ENCODE results near the gene CADPS. TPM values are rescaled to one million over a fixed set of nuclear protein-coding genes. Genes with fewer than 3 reads are reported as not detected.
"Not testable (repeated sequence)": the region's sequence is repeated elsewhere in the genome, so short reads cannot be mapped to it uniquely, and the experiment has no call there.

The CADPS gene
- total RNA-seq, 1 experiment from 2014 or later = not detected

DNA sequence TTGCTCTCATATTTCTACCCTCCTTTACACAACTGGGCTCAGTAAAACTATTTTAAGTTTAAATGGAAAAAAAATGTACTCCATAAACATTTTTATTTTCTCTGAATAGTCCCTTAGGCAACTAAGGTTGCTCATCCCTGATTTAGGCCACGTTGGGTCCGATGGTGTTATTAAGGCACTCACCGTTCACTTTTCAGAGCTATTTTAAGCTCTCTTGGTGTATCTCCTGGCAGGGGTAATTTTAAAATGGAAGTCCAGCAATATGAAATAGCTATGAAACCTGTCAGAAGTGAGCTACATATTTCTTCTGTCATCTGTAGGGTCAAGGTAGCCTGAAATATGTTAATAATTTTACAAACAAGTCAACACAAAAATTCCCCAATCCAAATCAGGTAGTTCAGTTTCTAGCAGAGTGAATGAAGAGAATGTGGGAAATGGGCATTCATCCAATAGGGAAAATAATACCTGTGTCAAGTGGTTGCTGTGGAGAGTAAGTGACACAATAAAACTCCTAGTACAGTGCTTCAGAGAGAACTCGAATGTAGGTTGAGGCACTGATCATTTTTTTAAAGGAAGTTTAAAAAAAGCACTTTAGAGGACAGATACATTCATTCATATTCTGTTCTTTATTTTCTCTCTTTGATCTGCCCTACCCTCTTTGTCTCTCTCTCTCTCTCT is 292.6 kb downstream of the CADPS start:
- in situ Hi-C loops (cut with HindIII; ENCODE audit: low pct_unique_long_range_greater_than_20kb, low sequenced_read_pairs) = no loop called here
- intact Hi-C loops (cut with micrococcal nuclease; ENCODE audit: unreplicated experiment) = no loop called here
- H3K27ac ChIP-seq (ENCODE audit: low read length) = no peak overlapping the region
- no peaks in the 10 kb centered on the region for H3K4me1 ChIP-seq (ENCODE audit: control insufficient read depth, insufficient read depth, low read length)
- TF ChIP-seq SIN3A (IDR thresholded peaks at IDR 0.05; ENCODE audit: borderline replicate concordance, insufficient read depth, low read depth, low read length) (no peak), TCF7L2 (IDR thresholded peaks at IDR 0.05; ENCODE audit: low read depth, low read length) (no peak), POLR2AphosphoS5 (IDR thresholded peaks at IDR 0.05; ENCODE audit: low read depth, low read length) (no peak)
- TF ChIP-seq, protein P1, sequence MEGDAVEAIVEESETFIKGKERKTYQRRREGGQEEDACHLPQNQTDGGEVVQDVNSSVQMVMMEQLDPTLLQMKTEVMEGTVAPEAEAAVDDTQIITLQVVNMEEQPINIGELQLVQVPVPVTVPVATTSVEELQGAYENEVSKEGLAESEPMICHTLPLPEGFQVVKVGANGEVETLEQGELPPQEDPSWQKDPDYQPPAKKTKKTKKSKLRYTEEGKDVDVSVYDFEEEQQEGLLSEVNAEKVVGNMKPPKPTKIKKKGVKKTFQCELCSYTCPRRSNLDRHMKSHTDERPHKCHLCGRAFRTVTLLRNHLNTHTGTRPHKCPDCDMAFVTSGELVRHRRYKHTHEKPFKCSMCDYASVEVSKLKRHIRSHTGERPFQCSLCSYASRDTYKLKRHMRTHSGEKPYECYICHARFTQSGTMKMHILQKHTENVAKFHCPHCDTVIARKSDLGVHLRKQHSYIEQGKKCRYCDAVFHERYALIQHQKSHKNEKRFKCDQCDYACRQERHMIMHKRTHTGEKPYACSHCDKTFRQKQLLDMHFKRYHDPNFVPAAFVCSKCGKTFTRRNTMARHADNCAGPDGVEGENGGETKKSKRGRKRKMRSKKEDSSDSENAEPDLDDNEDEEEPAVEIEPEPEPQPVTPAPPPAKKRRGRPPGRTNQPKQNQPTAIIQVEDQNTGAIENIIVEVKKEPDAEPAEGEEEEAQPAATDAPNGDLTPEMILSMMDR (IDR thresholded peaks at IDR 0.05) = no peak
- TF ChIP-seq, protein P2, sequence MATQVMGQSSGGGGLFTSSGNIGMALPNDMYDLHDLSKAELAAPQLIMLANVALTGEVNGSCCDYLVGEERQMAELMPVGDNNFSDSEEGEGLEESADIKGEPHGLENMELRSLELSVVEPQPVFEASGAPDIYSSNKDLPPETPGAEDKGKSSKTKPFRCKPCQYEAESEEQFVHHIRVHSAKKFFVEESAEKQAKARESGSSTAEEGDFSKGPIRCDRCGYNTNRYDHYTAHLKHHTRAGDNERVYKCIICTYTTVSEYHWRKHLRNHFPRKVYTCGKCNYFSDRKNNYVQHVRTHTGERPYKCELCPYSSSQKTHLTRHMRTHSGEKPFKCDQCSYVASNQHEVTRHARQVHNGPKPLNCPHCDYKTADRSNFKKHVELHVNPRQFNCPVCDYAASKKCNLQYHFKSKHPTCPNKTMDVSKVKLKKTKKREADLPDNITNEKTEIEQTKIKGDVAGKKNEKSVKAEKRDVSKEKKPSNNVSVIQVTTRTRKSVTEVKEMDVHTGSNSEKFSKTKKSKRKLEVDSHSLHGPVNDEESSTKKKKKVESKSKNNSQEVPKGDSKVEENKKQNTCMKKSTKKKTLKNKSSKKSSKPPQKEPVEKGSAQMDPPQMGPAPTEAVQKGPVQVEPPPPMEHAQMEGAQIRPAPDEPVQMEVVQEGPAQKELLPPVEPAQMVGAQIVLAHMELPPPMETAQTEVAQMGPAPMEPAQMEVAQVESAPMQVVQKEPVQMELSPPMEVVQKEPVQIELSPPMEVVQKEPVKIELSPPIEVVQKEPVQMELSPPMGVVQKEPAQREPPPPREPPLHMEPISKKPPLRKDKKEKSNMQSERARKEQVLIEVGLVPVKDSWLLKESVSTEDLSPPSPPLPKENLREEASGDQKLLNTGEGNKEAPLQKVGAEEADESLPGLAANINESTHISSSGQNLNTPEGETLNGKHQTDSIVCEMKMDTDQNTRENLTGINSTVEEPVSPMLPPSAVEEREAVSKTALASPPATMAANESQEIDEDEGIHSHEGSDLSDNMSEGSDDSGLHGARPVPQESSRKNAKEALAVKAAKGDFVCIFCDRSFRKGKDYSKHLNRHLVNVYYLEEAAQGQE (IDR thresholded peaks at IDR 0.05; ENCODE audit: insufficient read depth in 1 of 2, low read depth in 2 of 2, low read length in 1 of 2) = no peak
- H3K9me3 ChIP-seq (ENCODE audit: control insufficient read depth, insufficient read depth, low read depth, low read length) = no peaks in the 10 kb centered on the region
- H3K36me3 ChIP-seq (ENCODE audit: control insufficient read depth, insufficient read depth, low read length) = no peaks in the 10 kb centered on the region
- CTCF ChIA-PET = no interaction called here
- H3K27me3 ChIP-seq (ENCODE audit: control insufficient read depth, insufficient read depth, low read length) = no peaks in the 10 kb centered on the region
- ATAC-seq (no peak), DNase-seq (ENCODE audit: low read depth, low spot score) (no peak)
- BruUV-seq (replicated peaks) = no TSS peak
- H3K4me3 ChIP-seq (ENCODE audit: low read depth in 2 of 2, low read length in 2 of 2) = no peak overlapping the region
- POLR2A ChIA-PET = no interaction called here

DNA sequence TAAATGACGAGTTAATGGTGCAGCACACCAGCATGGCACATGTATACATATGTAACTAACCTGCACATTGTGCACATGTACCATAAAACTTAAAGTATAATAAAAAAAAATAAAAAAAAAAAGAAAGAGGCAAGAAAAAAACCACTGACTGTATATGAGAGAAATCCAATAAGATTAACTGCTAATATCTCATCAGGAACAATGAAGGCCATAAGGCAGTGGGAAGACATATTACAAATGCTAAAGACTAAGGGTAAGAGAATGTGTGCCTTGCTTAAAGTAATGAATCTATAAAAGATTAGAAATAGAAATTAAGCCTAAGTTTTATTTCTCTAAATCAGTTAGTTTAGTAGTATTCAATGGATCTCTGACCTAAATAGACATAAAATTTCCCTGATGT is 294.7 kb downstream of the CADPS start:
- CTCF ChIA-PET; BruUV-seq (replicated peaks); H3K27me3 ChIP-seq (ENCODE audit: control insufficient read depth, insufficient read depth, low read length); H3K4me3 ChIP-seq (ENCODE audit: low read depth in 2 of 2, low read length in 2 of 2); H3K36me3 ChIP-seq (ENCODE audit: control insufficient read depth, insufficient read depth, low read length); POLR2A ChIA-PET; H3K9me3 ChIP-seq (ENCODE audit: control insufficient read depth, insufficient read depth, low read depth, low read length); ATAC-seq; intact Hi-C loops (cut with micrococcal nuclease; ENCODE audit: unreplicated experiment); in situ Hi-C loops (cut with HindIII; ENCODE audit: low pct_unique_long_range_greater_than_20kb, low sequenced_read_pairs); H3K27ac ChIP-seq (ENCODE audit: low read length); H3K4me1 ChIP-seq (ENCODE audit: control insufficient read depth, insufficient read depth, low read length); DNase-seq (ENCODE audit: low read depth, low spot score): not testable (repeated sequence)

DNA sequence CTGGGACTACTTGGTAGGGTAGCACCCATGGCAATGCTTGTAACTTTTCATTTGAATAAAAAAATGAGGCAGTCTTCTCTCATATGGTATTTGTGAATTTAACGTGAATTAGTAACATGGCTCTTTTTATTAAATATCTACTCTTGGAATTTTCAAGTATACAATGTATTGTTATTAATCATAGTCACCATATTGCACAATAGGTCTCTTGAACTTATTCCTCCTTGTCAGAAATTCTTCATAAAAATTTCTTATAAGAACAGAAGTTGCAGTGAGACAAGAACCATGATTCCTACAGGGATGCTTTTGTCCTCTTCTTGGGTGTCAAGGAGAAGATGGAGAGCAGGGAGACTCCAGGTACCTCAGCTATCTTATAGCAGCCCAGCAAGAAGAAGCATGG is 298.1 kb downstream of the CADPS start:
- ATAC-seq (no peak), DNase-seq (ENCODE audit: low read depth, low spot score) (no peak)
- intact Hi-C loops (cut with micrococcal nuclease; ENCODE audit: unreplicated experiment) = no loop called here
- CTCF ChIA-PET = no interaction called here
- no TSS peak for BruUV-seq (replicated peaks)
- no peaks in the 10 kb centered on the region for H3K4me1 ChIP-seq (ENCODE audit: control insufficient read depth, insufficient read depth, low read length)
- POLR2A ChIA-PET = no interaction called here
- H3K36me3 ChIP-seq (ENCODE audit: control insufficient read depth, insufficient read depth, low read length) = no peaks in the 10 kb centered on the region
- TF ChIP-seq SIN3A (IDR thresholded peaks at IDR 0.05; ENCODE audit: borderline replicate concordance, insufficient read depth, low read depth, low read length) (no peak), TCF7L2 (IDR thresholded peaks at IDR 0.05; ENCODE audit: low read depth, low read length) (no peak), POLR2AphosphoS5 (IDR thresholded peaks at IDR 0.05; ENCODE audit: low read depth, low read length) (no peak)
- TF ChIP-seq, protein P2 (IDR thresholded peaks at IDR 0.05; ENCODE audit: insufficient read depth in 1 of 2, low read depth in 2 of 2, low read length in 1 of 2) = no peak
- TF ChIP-seq, protein P1 (IDR thresholded peaks at IDR 0.05) = no peak
- in situ Hi-C loops (cut with HindIII; ENCODE audit: low pct_unique_long_range_greater_than_20kb, low sequenced_read_pairs) = no loop called here
- no peaks in the 10 kb centered on the region for H3K27me3 ChIP-seq (ENCODE audit: control insufficient read depth, insufficient read depth, low read length)
- no peak overlapping the region for H3K4me3 ChIP-seq (ENCODE audit: low read depth in 2 of 2, low read length in 2 of 2)
- H3K9me3 ChIP-seq (ENCODE audit: control insufficient read depth, insufficient read depth, low read depth, low read length) = no peaks in the 10 kb centered on the region
- H3K27ac ChIP-seq (ENCODE audit: low read length) = no peak overlapping the region
